K562 (cell line): Measurements from ENCODE around the gene NFILZ. TPM values are rescaled to one million over a fixed set of nuclear protein-coding genes. Genes with fewer than 3 reads are reported as not detected.

Experiments used
- CHD1 ChIP-seq: fragments of 200-600 bp; sonication (generic); IDR thresholded peaks from one replicate; pipeline ENCODE4 v1.6.1; 2012; ENCODE audit warnings: mild to moderate bottlenecking, moderate library complexity, low read length, inconsistent platforms
- CHD4 ChIP-seq: fragments of 200-600 bp; sonication (generic); IDR thresholded peaks from 3 replicates; pipeline ENCODE4 v1.6.1; 2012; ENCODE audit warnings: low read depth, mild to moderate bottlenecking, mixed read lengths, low read length, inconsistent platforms; ENCODE audit not compliant: insufficient read depth, insufficient replicate concordance, poor library complexity, severe bottlenecking
- DACH1 ChIP-seq: fragments of 450-650 bp; IDR thresholded peaks from 2 replicates; pipeline ENCODE4 v1.6.1; 2018; ENCODE audit not compliant: partially characterized antibody
- ELF4 ChIP-seq: fragments of 450-650 bp; formaldehyde crosslinking; IDR thresholded peaks from 2 replicates; pipeline ENCODE4 v1.4.0; 2022; ENCODE audit warnings: missing genetic modification characterization
- EP400 ChIP-seq: fragments of 450-650 bp; IDR thresholded peaks from 2 replicates; pipeline ENCODE4 v1.6.1; 2017; ENCODE audit warnings: antibody characterized with exemption, mild to moderate bottlenecking, moderate library complexity
- ETS2 ChIP-seq: IDR thresholded peaks from 2 replicates; pipeline ENCODE4 v1.6.1; 2016; ENCODE audit warnings: borderline replicate concordance, missing genetic modification characterization, mild to moderate bottlenecking, moderate library complexity, missing compliant biosample characterization; ENCODE audit not compliant: poor library complexity, severe bottlenecking
- GABPA ChIP-seq: fragments of 200-800 bp; sonication (Bioruptor generic); conservative IDR thresholded peaks from 2 replicates; pipeline ENCODE4 v1.6.1; 2016; ENCODE audit warnings: low read depth, missing genetic modification characterization, missing compliant biosample characterization
- GABPB2 ChIP-seq: fragments of 250-450 bp; sonication (Bioruptor Pico); conservative IDR thresholded peaks from 2 replicates; pipeline ENCODE4 v1.5.1; 2021; ENCODE audit warnings: mild to moderate bottlenecking
- HLTF ChIP-seq: fragments of 450-650 bp; IDR thresholded peaks from 2 replicates; pipeline ENCODE4 v1.6.1; 2016
- MCM3 ChIP-seq: fragments of 450-650 bp; IDR thresholded peaks from 2 replicates; pipeline ENCODE4 v1.6.1; 2016
- NCOA2 ChIP-seq, 2 experiments: fragments of 450-650 bp; IDR thresholded peaks; 2 replicates each; pipeline ENCODE4 v1.6.1; 2018; ENCODE audit warnings: mild to moderate bottlenecking in 2 of 2, moderate library complexity in 1 of 2; ENCODE audit not compliant: partially characterized antibody in 2 of 2
- NCOA6 ChIP-seq: fragments of 450-650 bp; IDR thresholded peaks from 2 replicates; pipeline ENCODE4 v1.6.1; 2017; ENCODE audit warnings: mild to moderate bottlenecking
- NFE2L1 ChIP-seq: fragments of 450-650 bp; IDR thresholded peaks from 2 replicates; pipeline ENCODE4 v1.6.1; 2016; ENCODE audit warnings: missing genetic modification characterization, low read depth, mild to moderate bottlenecking, missing compliant biosample characterization, moderate library complexity, borderline replicate concordance
- RBM34 ChIP-seq: fragments of 200-400 bp; formaldehyde crosslinking; IDR thresholded peaks from 2 replicates; pipeline ENCODE4 v1.6.1; 2018; ENCODE audit warnings: low read length, borderline replicate concordance; ENCODE audit not compliant: insufficient read depth
- TCF7L2 ChIP-seq: fragments of 150-350 bp; IDR thresholded peaks from 2 replicates; pipeline ENCODE4 v1.6.1; 2016; ENCODE audit warnings: low read depth, mild to moderate bottlenecking, low read length, moderate library complexity
- TEAD2 ChIP-seq: fragments of 450-650 bp; IDR thresholded peaks from 2 replicates; pipeline ENCODE4 v1.6.1; 2016; ENCODE audit warnings: missing genetic modification characterization, control low read depth, missing compliant biosample characterization
- ZFP36 ChIP-seq: fragments of 150-350 bp; IDR thresholded peaks from 2 replicates; pipeline ENCODE4 v1.6.1; 2018; ENCODE audit warnings: low read length, low read depth; ENCODE audit not compliant: partially characterized antibody
- ZSCAN32 ChIP-seq: fragments of 450-650 bp; formaldehyde crosslinking; IDR thresholded peaks from 2 replicates; pipeline ENCODE4 v1.4.0; 2020; ENCODE audit warnings: mild to moderate bottlenecking, moderate library complexity
- polyA plus RNA-seq, 8 experiments: library from polyadenylated mRNA; depleted of rRNA in 4 of 8; stranded (reverse) in 5 of 8; unstranded in 3 of 8; fragments of >200 nt; fragmentation: Nextera tagmentation in 2 of 8; fragmentation: Illumina TruSeq in 1 of 8; extraction: Ambion mirVana in 2 of 8; extraction: Trizol in 1 of 8; gene quantifications; 2 replicates each; pipeline versions ENCODE4 v1.2.1 to v1.2.3, GENCODE V29; 2011 to 2014; ENCODE audit warnings: inconsistent platforms in 1 of 8, missing spikeins in 1 of 8
- total RNA-seq, 7 experiments: library from RNA; depleted of rRNA in 6 of 7; stranded (reverse); fragments of >200 nt in 6 of 7; fragmentation: Illumina TruSeq in 2 of 7; extraction: Trizol in 2 of 7; gene quantifications; 2 replicates each; pipeline versions ENCODE4 v1.2.1 to v1.2.3, GENCODE V29; 2011 to 2021; ENCODE audit warnings: low replicate concordance in 1 of 7
- TF ChIP-seq, protein P1 (sequence below): sonication (generic); formaldehyde crosslinking; IDR thresholded peaks from 2 replicates; pipeline ENCODE4 v1.8.0; 2022; ENCODE audit warnings: mild to moderate bottlenecking, missing genetic modification reagents
- TF ChIP-seq, protein P2 (sequence below), 3 experiments: IDR thresholded peaks in 2 of 3; conservative IDR thresholded peaks in 1 of 3; 2 replicates each; pipeline ENCODE4 v1.5.1; 2011 to 2012; ENCODE audit warnings: low read length in 3 of 3, mild to moderate bottlenecking in 3 of 3, control low read depth in 2 of 3, improper control_type of control experiment in 1 of 3, inconsistent platforms in 1 of 3, low read depth in 1 of 3, mixed read lengths in 1 of 3, moderate library complexity in 1 of 3; ENCODE audit not compliant: insufficient read depth in 2 of 3
- TF ChIP-seq, protein P3 (sequence below): fragments of 250-450 bp; sonication (Bioruptor Pico); IDR thresholded peaks from 2 replicates; pipeline ENCODE4 v1.5.1; 2021; ENCODE audit warnings: mild to moderate bottlenecking

NFILZ gene
- total and polyA plus RNA-seq, 9 of the 15 experiments (the other 6 are each of a cell fraction or from before 2014, with no cell fraction given) = not detected

DNA sequence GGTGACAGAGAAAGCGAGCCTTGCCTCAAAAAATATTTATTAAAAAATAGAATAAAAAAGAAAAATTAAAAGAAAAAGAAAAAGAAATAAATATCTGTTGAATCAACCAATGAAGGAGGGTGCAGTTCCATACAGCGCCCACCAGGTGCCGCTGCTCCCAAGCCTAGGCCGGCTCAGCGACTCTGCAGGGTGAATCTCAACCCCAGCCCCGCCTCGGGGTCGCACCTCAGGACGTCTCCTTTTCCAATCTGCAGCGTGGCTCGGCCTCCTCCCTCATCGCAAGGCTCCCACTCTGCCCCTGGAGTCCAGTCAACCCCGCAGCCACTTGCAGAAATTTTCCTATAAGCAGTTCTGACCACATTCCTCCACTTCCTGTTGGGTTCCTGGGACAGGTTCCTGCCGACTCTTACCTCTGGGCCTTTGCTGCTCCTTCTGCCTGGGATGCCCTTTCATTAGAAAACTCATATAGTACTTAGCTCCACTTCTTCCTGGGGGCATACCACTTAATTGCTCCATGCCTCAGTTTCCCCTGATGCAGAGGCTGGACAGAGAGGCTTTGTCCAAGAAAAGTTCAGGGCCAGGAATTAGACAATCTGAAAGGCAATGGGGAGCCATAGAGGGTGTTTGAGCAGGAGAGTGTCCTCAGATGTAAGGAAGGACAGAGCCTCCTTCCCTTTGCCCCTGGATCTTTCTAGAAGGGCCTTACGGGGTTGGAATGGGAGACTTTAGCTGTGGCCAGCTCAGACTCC, 24.3 kb downstream of the NFILZ start (continued):
- TF ChIP-seq, protein P1, sequence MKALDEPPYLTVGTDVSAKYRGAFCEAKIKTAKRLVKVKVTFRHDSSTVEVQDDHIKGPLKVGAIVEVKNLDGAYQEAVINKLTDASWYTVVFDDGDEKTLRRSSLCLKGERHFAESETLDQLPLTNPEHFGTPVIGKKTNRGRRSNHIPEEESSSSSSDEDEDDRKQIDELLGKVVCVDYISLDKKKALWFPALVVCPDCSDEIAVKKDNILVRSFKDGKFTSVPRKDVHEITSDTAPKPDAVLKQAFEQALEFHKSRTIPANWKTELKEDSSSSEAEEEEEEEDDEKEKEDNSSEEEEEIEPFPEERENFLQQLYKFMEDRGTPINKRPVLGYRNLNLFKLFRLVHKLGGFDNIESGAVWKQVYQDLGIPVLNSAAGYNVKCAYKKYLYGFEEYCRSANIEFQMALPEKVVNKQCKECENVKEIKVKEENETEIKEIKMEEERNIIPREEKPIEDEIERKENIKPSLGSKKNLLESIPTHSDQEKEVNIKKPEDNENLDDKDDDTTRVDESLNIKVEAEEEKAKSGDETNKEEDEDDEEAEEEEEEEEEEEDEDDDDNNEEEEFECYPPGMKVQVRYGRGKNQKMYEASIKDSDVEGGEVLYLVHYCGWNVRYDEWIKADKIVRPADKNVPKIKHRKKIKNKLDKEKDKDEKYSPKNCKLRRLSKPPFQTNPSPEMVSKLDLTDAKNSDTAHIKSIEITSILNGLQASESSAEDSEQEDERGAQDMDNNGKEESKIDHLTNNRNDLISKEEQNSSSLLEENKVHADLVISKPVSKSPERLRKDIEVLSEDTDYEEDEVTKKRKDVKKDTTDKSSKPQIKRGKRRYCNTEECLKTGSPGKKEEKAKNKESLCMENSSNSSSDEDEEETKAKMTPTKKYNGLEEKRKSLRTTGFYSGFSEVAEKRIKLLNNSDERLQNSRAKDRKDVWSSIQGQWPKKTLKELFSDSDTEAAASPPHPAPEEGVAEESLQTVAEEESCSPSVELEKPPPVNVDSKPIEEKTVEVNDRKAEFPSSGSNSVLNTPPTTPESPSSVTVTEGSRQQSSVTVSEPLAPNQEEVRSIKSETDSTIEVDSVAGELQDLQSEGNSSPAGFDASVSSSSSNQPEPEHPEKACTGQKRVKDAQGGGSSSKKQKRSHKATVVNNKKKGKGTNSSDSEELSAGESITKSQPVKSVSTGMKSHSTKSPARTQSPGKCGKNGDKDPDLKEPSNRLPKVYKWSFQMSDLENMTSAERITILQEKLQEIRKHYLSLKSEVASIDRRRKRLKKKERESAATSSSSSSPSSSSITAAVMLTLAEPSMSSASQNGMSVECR (CRISPR knock-in tag) = no peak
- no peak for TF ChIP-seq EP400
- no peak for TF ChIP-seq ETS2 (tag)
- TF ChIP-seq NFE2L1 (tag) = no peak
- TF ChIP-seq CHD4 = peak; percentile 89
- no peak for TF ChIP-seq MCM3
- TF ChIP-seq GABPA (tag) = peak; percentile 51
- TF ChIP-seq NCOA6 = no peak
- TF ChIP-seq ELF4 (CRISPR knock-in tag) = no peak
- TF ChIP-seq GABPB2 (CRISPR knock-in tag) = no peak
- TF ChIP-seq TEAD2 (tag) = 0 out of 2 replicates have a peak, but pooled peaks have one; percentile 13
- TF ChIP-seq, protein P2, sequence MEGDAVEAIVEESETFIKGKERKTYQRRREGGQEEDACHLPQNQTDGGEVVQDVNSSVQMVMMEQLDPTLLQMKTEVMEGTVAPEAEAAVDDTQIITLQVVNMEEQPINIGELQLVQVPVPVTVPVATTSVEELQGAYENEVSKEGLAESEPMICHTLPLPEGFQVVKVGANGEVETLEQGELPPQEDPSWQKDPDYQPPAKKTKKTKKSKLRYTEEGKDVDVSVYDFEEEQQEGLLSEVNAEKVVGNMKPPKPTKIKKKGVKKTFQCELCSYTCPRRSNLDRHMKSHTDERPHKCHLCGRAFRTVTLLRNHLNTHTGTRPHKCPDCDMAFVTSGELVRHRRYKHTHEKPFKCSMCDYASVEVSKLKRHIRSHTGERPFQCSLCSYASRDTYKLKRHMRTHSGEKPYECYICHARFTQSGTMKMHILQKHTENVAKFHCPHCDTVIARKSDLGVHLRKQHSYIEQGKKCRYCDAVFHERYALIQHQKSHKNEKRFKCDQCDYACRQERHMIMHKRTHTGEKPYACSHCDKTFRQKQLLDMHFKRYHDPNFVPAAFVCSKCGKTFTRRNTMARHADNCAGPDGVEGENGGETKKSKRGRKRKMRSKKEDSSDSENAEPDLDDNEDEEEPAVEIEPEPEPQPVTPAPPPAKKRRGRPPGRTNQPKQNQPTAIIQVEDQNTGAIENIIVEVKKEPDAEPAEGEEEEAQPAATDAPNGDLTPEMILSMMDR (IDR thresholded peaks at IDR 0.05 in 2 of 3, conservative IDR thresholded peaks at IDR 0.05 in 1 of 3; ENCODE audit: insufficient read depth in 2 of 3, low read depth in 1 of 3, low read length in 3 of 3) = peak; percentile 90 to 96 (median 90)
- TF ChIP-seq CHD1 = no peak
- no peak for TF ChIP-seq HLTF
- TF ChIP-seq, protein P3, sequence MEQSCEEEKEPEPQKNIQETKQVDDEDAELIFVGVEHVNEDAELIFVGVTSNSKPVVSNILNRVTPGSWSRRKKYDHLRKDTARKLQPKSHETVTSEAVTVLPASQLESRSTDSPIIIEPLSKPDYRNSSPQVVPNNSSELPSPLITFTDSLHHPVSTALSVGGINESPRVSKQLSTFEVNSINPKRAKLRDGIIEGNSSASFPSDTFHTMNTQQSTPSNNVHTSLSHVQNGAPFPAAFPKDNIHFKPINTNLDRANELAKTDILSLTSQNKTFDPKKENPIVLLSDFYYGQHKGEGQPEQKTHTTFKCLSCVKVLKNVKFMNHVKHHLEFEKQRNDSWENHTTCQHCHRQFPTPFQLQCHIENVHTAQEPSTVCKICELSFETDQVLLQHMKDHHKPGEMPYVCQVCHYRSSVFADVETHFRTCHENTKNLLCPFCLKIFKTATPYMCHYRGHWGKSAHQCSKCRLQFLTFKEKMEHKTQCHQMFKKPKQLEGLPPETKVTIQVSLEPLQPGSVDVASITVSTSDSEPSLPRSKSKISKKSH (CRISPR knock-in tag) = no peak
- no peak for TF ChIP-seq DACH1
- no peak for TF ChIP-seq ZSCAN32 (CRISPR knock-in tag)
- TF ChIP-seq NCOA2 (IDR thresholded peaks at IDR 0.05; ENCODE audit: partially characterized antibody in 2 of 2) = no peak
- TF ChIP-seq ZFP36 = peak; percentile 90
- TF ChIP-seq RBM34 = no peak
- TF ChIP-seq TCF7L2 = no peak
